Right ventricle myocardium inferior (tissue), 1 donor: ENCODE measurements around the gene PTPRD. TPM values are rescaled to one million over a fixed set of nuclear protein-coding genes. Genes with fewer than 3 reads are reported as not detected.
A peak's percentile ranks its signal among the peaks of the same experiment; 100 is the strongest.
"Not testable (repeated sequence)": the region's sequence is repeated elsewhere in the genome, so short reads cannot be mapped to it uniquely, and the experiment has no call there.

Experiments
- ATAC-seq: fragments of 200-7000 bp; cut with Tn5 transposase; one replicate; pipeline ENCODE4 v1.9.1; 2020; ENCODE audit warnings: mild to moderate bottlenecking, moderate library complexity
- DNase-seq: peaks from one replicate; pipeline ENCODE4 v3.0.0; 2021; ENCODE audit errors: missing footprints
- intact Hi-C: fragments of 100-400 bp; cut with DNase I; formaldehyde crosslinking; loops from one replicate; pipeline ENCODE4 v1.11.0; 2022
- total RNA-seq: library from RNA; stranded (reverse); fragmentation: NEBNext Ultra II Directional; extraction: Animal tissue kit (Norgen Biotek cat#: 25700); gene quantifications from one replicate; pipeline ENCODE4 v1.2.1, GENCODE V29; 2021
- donor health status: DM: no; HTN: yes; CAD: no; lungs with severe emphysema.

Gene PTPRD
- total RNA-seq, 1 donor from 2014 or later = 13.3 TPM

DNA sequence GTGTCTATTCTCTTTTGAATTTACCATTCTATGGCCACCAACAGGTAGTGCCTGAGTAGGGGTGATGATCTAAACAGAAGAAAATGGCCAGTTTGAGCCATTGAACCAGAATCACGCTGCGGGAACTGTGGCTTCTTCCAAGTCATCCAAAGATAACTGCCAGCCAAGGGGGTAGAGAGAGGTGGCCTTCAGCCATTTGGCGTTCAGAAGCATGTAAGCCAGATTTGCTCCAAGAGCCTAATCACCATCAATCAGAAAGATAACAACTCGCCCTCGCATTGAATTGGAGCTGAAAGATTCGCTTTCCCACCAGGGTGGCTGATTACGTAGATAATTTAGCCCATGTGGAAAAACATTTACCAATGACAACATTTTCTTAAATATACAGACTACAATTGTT, 1510.5 kb downstream of the PTPRD start:
- no peak for ATAC-seq
- intact Hi-C loops = no loop called here
- DNase-seq = no peak

DNA sequence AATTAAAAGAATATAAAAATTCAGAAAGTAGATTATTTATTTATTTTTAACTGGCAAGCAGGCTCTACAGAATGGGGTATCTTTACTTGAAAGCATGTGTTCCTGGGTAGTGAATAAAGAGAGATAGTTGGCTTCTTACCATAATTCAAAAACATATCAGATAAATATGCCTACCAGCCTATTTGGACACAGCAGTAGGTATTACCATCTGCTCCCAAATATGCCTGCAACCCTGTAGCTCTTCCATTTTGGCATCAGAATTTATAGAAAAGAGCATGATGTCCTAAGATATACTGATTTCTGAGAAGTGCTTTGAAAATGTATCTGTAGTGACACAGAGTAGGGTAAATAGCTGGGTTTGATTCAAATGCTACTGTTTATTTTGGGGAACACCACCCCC, 1512.7 kb downstream of the PTPRD start:
- ATAC-seq (no peak), DNase-seq (no peak)
- intact Hi-C loops = no loop called here

DNA sequence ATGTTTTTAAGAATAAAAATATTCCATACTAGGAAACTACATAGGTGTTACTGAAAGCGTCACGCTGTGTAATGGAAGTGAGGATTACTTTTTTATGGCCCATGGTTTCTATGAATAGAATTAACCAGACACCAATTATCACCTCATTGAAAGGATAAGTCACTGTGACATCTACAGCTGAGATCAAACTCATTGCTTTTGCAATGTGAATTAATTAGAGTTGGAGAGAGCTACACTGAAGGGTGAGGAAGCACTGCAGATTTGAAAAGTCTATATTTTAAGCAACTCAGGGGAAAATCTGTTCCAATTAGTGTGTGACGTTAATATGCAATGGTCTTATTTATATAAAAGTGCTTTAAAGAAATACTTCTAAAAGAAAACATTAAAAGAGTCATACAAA, 1513.2 kb downstream of the PTPRD start:
- intact Hi-C loops = no loop called here
- DNase-seq (no peak), ATAC-seq (no peak)

DNA sequence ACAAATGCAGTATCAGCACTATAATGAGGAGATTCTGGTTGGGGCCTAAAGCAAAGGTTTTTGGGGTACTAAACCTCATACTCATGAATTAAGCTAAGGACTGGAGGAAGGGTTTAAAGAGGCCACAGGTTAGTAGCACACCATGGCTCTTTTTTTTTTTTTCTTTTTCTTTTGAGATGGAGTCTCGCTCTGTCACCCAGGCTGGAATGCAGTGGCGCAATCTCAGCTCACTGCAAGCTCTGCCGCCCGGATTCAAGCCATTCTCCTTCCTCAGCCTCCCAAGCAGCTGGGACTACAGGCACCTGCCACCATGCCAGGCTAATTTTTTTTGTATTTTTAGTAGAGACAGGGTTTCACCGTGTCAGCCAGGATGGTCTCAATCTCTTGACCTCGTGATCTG, 1515.5 kb downstream of the PTPRD start:
- DNase-seq, ATAC-seq, intact Hi-C loops: not testable (repeated sequence)

DNA sequence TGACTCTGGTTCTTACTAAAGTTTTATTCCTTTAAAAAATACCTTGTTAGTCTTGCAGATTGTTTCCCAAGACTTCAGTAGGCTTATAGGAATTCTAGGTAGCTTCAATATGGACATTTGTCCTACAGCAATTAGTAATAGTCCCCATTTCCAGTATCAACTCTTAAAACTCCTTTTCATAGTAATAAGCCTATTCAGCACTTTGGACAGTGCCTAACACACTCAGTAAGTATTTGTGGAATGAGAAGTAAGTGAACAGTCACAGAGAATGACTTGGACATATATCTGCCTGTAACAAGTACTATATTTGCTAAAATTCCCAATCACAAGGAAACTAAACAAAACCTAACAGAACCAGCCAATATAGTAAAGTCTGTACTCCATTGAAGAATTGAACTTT, 1521.4 kb downstream of the PTPRD start:
- intact Hi-C loops = no loop called here
- DNase-seq (no peak), ATAC-seq (no peak)

DNA sequence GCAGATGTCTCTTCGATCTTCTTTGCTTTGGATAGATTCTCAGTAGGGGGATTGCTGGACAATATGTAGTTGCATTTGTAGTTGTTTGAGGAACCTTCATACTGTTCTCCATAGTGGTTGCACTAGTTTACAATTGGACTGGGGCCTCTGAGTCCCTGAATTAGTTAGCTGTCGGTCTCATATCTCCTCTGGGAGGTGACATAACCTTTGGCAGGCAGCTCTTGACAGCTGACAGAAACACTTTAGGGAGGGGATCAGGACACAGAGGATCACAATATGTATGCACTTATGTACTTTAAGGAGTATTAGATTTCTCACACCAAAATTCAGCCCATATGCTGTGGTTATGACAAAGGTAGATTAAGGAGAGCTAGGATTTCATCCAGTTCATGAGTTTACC, 1533.3 kb downstream of the PTPRD start:
- ATAC-seq (no peak), DNase-seq (no peak)
- intact Hi-C loops = no loop called here

GRCh38 chr9:9078301-9078700, 1534.5 kb downstream of the PTPRD start:
- ATAC-seq (no peak), DNase-seq (no peak)
- intact Hi-C loops = no loop called here

DNA sequence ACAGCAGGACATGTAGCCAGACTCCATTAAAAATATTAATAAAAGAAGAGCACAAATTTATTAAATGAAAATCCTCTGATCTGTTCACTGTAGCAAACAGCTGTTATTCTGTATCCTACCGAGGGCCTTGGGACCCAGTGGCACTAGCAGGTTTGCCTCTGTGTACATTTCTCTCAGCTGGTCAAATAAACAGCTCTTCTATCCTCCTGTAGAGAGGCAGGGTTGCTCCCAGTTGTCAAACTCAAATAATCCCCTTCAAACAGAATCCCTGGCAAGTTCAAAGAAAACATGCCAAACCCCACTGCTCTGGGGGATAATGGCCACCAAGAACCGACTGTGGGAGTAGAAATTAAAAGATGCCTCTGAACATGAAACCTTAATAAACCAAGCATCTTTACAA, 1551.2 kb downstream of the PTPRD start:
- no peak for DNase-seq
- ATAC-seq = no peak
- intact Hi-C loops = no loop called here

DNA sequence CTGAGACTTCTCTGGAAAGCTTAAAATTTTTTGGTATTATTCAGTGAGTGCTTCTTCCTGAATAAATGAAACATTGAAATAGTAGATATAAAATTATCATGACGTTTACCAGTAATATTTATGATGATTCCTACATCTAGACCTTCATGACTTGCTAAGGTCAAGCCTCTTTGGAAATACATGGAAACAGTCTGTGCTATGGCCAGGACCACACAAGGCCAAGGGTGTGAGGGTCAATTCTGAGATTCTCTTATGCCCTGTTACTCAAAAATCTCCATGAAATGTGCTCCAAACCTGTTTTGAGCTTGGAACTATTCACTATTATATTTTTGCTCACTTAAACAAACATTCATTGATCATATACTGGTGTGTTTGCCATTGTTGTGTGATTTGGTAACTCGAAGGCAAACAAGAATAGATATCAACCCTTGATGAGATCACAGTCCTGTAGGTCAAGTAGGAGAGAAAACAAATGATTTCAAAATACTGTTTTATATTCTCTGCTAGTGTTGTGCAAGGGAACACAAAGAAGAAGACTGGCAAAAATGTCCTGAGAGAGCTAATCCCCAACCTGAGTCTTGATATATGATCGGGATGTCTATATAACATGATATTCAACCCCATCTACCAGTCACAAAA, 1558.3 kb downstream of the PTPRD start:
- intact Hi-C loops = no loop called here
- DNase-seq = no peak
- ATAC-seq = no peak

- intact Hi-C loops = no loop called here
- ATAC-seq = no peak
- no peak for DNase-seq
Measured at GRCh38 chr9:9045572-9045971, 1567.2 kb downstream of the PTPRD start.

GRCh38 chr9:9045072-9045471, 1567.7 kb downstream of the PTPRD start:
- DNase-seq (no peak), ATAC-seq (no peak)
- intact Hi-C loops = no loop called here

DNA sequence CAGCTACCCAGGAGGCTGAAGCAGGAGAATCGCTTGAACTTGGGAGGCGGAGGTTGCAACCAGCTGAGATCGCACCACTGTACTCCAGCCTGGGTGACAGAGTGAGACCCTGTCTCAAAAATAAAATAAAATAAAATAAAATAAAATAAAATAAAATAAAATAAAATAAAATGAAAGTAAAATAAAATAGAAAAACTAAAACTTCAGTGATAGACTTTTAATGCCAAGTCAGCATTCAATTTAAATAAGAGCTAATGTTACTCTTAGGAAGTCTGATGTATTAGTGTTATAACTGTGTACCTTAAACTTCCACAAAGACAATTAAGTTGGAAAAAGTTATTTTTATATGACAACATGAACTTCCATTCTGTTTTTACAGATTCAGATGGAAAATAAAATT, 1569.0 kb downstream of the PTPRD start:
- ATAC-seq, intact Hi-C loops: not testable (repeated sequence)

DNA sequence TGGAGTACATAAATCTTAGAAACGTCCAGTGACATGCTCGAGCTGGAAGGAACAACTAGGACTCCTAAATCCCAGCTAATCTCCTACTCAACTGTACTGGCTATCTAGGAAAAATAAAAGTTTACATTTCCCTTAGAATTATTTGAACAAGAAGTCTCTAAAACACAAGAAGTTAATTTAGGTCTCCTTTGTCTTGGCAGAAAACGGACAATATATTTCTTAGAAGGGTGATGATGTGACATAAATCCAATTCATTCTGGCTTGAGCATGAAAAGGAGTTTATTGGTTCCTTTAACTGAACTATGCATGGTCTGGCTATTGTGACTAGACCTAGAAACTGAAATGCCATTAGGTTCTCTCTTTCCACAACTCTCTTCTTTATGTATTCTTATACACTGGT, 1571.0 kb downstream of the PTPRD start:
- intact Hi-C loops = no loop called here
- ATAC-seq (no peak), DNase-seq (no peak)

More for the DNA sequence above, 1569.0 kb downstream of the PTPRD start:
- DNase-seq = not testable (repeated sequence)

GRCh38 chr9:9033022-9033421, 1579.8 kb downstream of the PTPRD start:
- no peak for DNase-seq
- ATAC-seq = peak; percentile 59
- intact Hi-C loops = no loop called here

- intact Hi-C loops = no loop called here
- ATAC-seq = no peak
- DNase-seq = no peak
Measured at GRCh38 chr9:9016597-9016996, 1596.2 kb downstream of the PTPRD start.

DNA sequence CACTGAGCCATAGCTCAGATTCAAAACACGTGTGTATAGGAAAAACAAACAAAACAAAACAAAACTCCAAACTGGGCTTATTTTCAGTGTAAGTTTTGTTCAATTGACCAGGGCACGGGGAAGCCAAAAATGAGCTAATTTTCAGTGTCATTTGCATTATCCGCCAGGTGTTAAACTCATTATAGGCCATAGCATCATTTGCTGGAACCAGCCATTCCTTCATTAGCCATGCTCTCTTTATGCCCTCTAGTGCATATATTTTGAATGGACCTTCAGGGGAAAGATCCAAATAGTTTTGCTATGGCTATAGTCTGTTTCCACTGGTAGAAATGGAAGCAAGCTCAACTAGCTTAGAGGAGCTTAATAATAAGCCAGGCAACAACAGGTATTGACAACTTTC, 1608.0 kb downstream of the PTPRD start:
- ATAC-seq = no peak
- DNase-seq = no peak
- intact Hi-C loops = loop anchor here (5.0 kb wide), 3 partner anchors 108 to 518 kb away; no protein-coding TSS in a partner anchor

DNA sequence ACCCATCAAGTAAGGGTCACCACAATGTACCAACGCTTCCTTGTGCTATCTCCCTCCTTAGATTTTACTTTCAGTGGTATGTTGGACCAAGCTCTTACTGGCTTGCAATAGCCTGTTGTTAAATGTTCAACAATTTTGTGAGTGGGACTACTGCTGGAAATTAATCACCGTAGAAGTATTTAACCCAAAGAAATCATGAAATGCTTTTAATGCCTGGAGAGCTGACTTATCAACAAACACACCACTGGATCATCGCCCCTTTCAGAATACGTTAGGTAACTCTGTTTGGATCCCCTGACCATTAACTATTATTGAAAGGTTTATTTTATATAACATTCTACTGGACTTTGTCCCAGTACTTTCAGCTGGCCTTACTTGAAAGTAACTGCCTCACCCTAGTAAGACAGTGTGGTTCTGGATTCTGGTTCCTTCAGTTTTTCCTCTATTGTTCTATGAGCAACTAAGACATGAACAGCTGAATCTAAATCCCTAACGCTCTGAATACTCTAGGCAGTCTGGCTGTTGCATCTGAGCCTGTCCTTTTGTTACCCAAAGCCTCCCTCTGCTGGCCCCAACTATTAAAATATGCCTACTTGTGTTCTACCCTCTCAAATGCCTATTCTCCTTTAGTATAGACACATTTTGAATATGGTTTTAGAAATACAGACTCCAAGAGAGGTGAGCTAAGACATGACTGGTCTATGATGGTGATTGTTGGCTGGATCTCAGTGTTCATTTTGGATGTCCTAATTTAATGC, 1609.8 kb downstream of the PTPRD start:
- intact Hi-C loops = loop anchor here (5.0 kb wide), 3 partner anchors 106 to 516 kb away; no protein-coding TSS in a partner anchor
- peak; percentile 79 for ATAC-seq
- no peak for DNase-seq

DNA sequence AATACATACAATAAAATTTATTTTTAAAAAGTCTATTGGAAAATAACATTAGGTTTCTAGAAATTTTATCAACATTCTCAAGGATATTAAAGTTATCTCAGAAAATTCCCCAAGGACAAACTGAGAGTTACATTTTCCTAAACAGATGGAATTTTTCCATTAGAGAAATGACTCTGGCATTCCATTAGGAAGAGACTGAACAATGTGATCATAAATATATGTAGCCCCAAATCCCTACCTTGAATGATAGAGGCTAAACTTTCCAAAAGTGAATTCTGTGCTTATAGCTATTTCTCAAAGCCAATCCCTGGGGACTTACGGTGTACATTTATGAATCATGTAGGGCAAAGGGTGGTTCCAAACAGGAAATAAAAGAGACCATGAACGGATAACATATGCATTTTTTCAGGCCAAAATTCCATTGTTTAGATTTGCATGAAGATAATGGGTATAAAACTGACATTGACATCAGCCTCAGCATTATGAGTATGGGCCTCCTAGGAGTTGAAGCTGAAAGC, 1632.2 kb downstream of the PTPRD start:
- no peak for DNase-seq
- intact Hi-C loops = no loop called here
- ATAC-seq = no peak

DNA sequence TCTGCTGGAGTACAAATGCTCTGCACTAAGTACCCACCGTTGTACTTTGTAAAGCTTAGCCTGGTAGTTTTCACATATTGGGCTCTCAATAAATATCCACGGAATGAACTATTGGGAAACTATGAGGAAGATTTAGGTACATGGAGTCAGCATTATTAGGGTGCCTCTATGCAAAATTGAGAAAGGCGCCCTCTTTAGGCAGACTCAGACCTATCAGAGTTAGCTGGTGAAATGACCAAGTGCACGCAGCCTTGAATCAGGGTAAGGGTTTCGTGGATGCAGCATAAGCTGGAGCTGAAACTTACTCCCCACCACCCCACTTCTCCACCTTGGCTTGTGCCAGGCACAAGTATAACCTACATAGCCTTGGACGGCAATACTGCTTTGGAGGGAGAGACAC, 1634.5 kb downstream of the PTPRD start:
- DNase-seq (no peak), ATAC-seq (no peak)
- intact Hi-C loops = no loop called here

DNA sequence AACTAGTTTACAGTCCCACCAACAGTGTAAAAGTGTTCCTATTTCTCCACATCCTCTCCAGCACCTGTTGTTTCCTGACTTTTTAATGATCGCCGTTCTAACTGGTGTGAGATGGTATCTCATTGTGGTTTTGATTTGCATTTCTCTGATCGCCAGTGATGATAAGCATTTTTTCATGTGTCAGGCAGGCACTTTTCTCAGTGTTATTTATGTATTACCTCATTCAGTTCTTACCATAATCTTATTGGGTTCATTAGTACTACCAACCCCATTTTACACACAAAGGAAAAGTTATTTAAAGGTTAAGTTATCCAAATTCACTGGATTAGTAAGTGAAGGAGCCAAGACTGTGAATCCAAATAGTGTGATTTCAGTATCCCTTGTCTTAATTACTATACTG, 1644.5 kb downstream of the PTPRD start:
- DNase-seq, ATAC-seq, intact Hi-C loops: not testable (repeated sequence)
